GOT3 (cell line): ENCODE results near the gene GALR2.
A peak's percentile ranks its signal among the peaks of the same experiment; 100 is the strongest.
"Not testable (repeated sequence)": the region's sequence is repeated elsewhere in the genome, so short reads cannot be mapped to it uniquely, and the experiment has no call there.

Experiments
- DNase-seq: peaks from one replicate; lab custom pipeline; 2025; ENCODE audit warnings: mixed read lengths; lab: John Stamatoyannopoulos, UW

GALR2 gene

DNA sequence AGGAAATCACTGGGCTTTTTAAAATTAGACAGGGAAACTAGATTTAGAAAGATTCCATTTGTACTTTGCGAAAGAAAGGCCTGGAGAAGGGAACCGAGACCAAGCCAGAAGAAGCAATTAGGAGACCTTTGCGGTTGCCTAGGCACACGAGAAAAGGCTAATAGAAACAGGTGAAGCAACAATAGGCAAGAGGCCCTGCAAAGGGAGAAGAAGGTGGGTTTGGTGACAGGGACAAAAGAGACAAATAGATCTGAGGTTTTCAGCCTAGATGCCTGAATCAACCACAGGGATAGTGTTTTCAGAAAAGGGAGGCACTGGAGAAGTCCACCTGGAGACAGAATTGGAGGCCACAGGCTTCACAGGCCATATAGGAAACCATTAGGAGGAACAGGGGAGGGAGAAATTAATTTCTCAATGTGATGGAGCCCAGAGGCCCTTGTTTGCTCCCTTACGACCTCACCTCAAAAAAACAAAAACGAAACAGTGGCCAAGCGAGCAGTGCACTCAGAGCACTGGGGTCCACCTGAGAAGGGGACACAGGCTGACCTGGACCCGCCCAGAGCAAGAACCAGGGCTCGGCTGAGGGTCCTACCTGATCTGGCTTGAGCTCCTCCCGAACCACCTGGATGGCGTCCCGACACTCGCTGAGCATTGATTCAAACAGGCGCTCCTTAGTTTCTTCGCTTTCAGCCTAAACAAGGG, 24.6 kb upstream of the GALR2 start:
- no peak for DNase-seq

GRCh38 chr17:76050538-76051467, 23.8 kb upstream of the GALR2 start:
- DNase-seq, result no peak

DNA sequence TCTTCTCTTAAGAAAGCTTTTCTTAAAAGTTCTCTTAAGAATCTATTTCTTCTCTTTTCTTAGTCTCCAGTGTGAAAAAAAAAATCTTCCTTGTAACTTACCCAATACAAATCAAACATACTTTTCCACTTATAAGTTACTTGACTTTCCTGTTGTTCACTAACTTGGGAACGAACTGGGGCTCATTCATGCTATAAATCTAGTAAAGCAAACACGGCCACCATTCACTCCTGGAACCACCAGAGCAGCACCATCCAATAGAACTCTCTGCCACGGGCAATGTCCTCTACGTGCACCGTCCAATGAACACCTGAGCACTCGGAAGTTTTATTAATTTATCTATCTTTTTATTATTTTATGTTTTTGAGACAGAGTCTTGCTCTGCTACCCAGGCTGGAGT, 23.0 kb upstream of the GALR2 start:
- DNase-seq, result no peak

DNA sequence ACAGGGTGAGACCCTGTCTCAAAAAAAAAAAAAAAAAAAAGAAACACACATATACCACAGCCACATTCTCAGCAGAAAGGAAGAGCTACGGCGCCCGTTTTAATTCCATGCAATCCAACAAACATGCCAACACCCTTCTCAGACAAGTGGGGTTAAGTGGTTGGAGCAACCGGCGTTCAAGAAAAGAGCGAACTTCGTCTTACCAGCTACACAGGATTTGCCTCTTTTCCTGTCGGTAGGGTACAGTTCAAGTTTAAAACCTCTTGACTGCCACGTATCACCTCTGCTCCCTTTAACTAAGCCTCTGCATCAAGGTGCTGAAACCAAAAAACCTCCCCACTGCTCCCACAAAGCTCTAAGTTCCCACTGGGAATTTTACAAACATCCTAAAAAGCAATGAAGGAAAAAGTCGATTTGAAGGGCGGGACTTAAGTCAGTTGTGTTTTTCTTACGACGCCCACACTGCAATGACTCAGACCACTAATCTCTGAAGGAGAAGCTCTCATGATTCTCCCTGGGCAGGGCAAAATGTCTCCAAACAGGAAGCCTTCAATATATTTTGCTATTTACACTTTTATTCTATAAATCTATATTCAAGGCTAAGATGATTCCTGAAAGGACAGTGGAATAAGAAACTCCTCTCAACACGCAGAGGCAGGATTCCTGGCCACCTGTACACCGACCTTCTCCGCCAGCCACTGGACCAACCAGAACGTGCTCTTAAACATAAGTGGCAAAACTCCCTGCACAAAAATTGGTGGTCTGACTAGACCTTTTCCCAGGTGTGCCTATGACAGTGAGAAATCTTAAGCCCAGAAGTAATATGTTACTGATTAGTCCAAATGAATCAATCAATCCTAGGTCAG, 21.1 kb upstream of the GALR2 start:
- no peak for DNase-seq

DNA sequence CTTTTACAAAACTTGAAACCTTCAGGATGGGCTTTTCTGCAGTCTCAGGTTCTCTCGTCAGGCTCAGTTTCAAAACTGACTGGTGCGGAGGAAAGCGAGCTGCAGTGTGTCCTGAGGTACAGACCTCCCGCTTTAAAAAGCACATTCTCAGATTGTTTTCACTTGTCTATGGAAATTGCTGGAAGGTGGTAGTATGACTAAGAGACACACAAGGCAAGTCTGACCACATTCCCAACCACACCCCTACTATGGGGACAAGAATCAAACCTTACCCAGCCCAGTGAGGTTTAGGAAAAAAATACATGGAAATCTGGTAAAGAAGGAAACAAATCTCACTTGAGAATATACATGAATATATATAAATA, 20.5 kb upstream of the GALR2 start:
- no peak for DNase-seq

DNA sequence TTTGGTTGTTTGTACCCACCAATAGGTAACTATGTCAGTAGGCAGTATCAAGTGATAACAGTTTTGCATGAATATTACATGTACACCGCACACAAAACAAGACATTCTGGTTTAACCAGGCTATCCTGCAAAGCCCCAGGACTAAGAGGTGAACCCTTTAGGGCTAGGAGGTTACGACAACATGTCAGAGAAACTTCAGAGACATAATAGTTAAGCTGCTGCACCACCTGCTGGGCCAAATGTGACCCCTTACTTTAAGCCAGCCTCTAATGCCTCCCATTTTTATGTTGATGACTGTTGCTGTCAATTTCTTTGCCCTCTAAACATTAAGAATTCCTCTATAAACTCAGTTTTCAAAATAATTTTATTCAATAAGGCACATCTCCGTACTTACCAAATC, 17.7 kb upstream of the GALR2 start:
- no peak for DNase-seq

DNA sequence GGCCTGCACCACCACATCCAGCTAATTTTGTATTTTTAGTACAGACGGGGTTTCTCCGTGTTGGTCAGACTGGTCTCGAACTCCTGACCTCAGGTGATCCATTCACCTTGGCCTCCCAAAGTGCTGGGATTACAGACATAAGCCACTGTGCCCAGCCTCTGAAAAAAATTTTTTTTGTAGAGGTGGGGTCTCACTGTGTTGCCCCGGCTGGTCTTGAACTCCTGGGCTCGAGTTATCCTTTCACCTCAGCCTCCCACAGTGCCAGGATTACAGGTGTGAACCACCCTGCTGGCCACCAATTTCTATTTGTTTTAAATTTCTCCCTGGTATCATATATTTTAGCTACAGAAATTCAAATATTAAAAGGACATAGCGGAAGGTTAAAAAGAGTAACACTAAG, 16.3 kb upstream of the GALR2 start:
- DNase-seq, result not testable (repeated sequence)

GRCh38 chr17:76063875-76064546, 10.6 kb upstream of the GALR2 start:
- DNase-seq, result no peak

GRCh38 chr17:76065775-76066174, 8.8 kb upstream of the GALR2 start:
- DNase-seq, result no peak

DNA sequence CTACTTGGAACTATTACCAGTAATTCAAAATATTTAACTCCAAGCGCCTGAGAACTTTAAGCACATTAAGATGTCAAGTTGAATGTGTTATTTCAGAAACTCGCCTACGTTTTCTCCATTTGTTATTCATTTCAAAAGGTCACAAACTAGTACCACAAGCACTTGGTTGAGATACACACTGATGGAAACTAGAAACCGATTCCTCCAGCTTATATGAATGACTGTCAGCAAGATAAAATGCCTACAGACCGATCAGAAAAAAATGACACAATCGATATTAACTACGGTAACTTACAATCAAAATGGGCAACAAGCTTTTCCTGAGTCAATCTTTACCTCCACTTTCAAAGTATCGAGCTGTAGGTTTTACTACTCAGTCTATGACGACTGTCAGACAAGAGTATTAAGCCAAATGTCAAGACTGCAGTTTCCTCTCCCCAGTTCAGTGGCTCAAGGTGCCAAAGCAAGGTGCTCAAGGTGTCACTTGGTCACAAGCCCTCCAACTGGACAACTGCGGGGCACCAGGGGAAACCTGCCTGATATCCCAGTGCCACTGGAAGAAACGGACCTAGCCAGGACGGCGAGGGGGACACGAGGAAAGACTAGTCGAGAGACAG, 2.9 kb upstream of the GALR2 start:
- DNase-seq, result no peak

DNA sequence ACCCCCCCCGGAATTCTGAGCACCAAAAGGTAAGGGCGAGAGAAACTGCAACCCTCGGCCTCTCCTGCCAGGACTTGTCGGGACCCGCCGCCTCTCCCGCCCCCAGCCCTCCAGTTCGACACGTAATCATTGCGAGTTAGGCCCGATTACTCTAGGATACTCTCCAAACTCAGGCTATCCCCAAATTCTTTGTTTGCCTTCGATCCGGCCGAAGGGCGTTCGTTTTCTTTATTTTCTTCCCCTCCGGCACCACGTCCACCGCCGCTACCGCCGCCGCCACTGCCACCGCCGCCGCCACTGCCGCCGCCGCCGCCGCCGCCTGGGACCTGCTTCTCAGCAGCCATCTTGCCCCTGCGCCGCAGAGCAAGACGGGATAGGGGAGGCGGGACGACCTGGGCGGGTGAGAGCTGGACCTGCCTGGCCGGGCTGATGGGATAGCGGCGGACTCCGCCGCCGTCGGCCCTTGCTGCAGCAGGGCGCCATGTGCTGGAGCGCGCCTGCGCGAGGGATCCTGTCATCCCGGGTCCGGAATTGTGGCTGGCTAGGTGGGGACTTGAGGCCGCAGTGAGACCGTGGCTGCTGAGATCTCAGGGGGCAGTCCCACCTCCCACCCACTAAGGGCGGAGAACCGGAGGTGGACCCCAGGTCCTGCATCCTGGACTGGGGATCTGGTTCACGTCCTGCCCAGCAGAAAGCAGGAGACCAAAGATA, 2.3 kb upstream of the GALR2 start, which contains the start of gene SRP68:
Gene SRP68, minus strand, starts transcription at position 370 of the 711 bp plus-strand sequence. Its CDS starts 26 bp downstream, at position 344.
- DNase-seq, result peak; percentile 86

GRCh38 chr17:76075364-76076145, 974 bp downstream of the GALR2 start:
- DNase-seq, result no peak

DNA sequence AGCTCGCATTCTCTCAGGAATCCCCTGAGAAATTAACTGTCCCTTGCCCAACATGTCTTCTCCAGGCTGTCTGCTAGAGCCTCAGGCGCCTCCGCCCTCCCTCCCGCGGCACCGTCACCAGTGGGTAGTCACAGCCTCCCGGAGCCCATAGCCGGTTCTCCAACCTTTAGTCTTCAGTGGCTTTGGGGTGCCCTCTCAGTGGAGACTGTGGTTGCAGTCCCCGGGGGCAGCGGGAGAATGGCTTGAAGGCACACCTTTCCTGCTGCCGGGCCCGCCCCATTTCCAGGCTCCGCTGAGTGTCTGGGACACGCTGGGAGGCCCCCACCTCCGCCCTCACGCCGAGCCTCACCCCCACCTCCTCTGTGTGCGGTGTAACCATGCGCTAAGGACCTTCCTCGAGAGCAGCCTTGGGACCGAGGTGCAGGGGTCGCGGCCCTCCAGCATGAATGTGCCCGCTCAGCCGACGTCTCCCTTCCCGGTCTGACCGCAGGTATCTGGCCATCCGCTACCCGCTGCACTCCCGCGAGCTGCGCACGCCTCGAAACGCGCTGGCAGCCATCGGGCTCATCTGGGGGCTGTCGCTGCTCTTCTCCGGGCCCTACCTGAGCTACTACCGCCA, 1.7 kb downstream of the GALR2 start:
- no peak for DNase-seq

- DNase-seq, result no peak
Measured at GRCh38 chr17:76076765-76077583, 2.4 kb downstream of the GALR2 start.

DNA sequence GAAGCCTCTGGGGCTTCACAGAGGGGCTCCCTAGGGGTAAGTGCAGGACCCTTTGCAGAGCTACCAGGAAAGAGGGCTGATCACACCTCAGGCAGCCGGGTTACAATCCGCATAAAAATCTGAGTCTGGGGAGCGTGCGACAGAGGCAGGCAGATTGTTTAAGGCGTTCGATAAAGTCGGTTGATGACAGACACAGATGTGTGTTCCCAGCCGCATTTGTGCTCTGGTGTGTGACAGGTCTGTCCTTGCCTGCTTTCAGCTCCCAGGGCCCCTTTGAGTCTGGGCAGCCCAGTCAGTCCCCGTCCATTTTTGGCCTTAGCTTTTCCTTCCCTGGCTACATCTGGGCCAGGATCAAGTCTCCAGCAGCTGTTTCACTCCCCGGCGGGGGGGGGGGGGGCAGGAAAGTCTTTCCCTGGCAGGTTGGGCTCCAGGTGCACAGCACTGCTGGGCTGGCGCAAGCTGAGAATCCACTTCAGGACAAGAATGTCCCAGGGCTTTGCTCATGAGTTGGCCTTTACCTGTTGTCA, 3.1 kb downstream of the GALR2 start:
- no peak for DNase-seq

DNA sequence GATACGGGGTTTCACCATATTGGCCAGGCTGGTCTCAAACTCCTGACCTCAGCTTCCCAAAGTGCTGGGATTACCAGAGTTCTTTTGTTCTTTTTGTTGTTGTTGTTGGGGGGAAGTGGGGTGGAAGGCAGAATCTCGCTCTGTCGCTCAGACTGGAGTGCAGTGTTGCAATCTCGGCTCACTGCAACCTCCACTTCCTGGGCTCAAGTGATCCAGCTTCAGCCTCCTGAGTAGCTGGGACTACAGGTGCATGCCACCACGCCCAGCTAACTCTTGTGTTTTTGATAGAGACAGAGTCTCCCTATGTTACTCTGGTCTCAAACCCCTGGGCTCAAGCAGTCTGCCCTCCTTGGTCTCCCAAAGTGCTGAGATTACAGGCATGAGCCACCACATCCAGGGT, 3.8 kb downstream of the GALR2 start:
- DNase-seq, result not testable (repeated sequence)

GRCh38 chr17:76078860-76079534, 4.4 kb downstream of the GALR2 start, which contains the start of gene ZACN:
Gene ZACN (plus strand): TSS chr17:76079182. CDS start chr17:76079265, 83 bp downstream.
- no peak for DNase-seq
